K562 (cell line): ENCODE data around the gene B3GALT4. TPM values are rescaled to one million over a fixed set of nuclear protein-coding genes. Genes with fewer than 3 reads are reported as not detected.

Experiments used
- ADNP ChIP-seq: fragments of 200-800 bp; sonication (Bioruptor generic); IDR thresholded peaks from 2 replicates; pipeline ENCODE4 v1.6.1; 2016; ENCODE audit warnings: missing genetic modification characterization, missing compliant biosample characterization
- ATF7 ChIP-seq: fragments of 450-650 bp; IDR thresholded peaks from 2 replicates; pipeline ENCODE4 v1.7.1; 2014; ENCODE audit warnings: mild to moderate bottlenecking, moderate library complexity
- ERF ChIP-seq: fragments of 450-650 bp; formaldehyde crosslinking; IDR thresholded peaks from 2 replicates; pipeline ENCODE4 v1.4.0; 2020; ENCODE audit warnings: mild to moderate bottlenecking, mixed read lengths
- FOXP4 ChIP-seq: sonication (generic); formaldehyde crosslinking; IDR thresholded peaks from 2 replicates; pipeline ENCODE4 v1.8.0; 2022; ENCODE audit warnings: mild to moderate bottlenecking, missing genetic modification reagents, borderline replicate concordance
- HDAC6 ChIP-seq: IDR thresholded peaks from 2 replicates; pipeline ENCODE4 v1.6.1; 2012; ENCODE audit warnings: low read depth, mild to moderate bottlenecking, control low read depth, inconsistent platforms, low read length, moderate library complexity
- MED1 ChIP-seq: sonication (generic); formaldehyde crosslinking; IDR thresholded peaks from 2 replicates; pipeline ENCODE4 v1.8.1; 2023; ENCODE audit warnings: missing genetic modification reagents, borderline replicate concordance
- NCOA2 ChIP-seq, 2 experiments: fragments of 450-650 bp; IDR thresholded peaks; 2 replicates each; pipeline ENCODE4 v1.6.1; 2018; ENCODE audit warnings: mild to moderate bottlenecking in 2 of 2, moderate library complexity in 1 of 2; ENCODE audit not compliant: partially characterized antibody in 2 of 2
- NCOR1 ChIP-seq: fragments of 450-650 bp; IDR thresholded peaks from 2 replicates; pipeline ENCODE4 v1.6.1; 2016; ENCODE audit warnings: mild to moderate bottlenecking, moderate library complexity
- NFYB ChIP-seq: IDR thresholded peaks from 2 replicates; pipeline ENCODE4 v1.6.1; 2011; ENCODE audit warnings: mild to moderate bottlenecking, moderate library complexity; ENCODE audit not compliant: insufficient read length; ENCODE audit errors: extremely low read depth
- PHF20 ChIP-seq: fragments of 450-650 bp; IDR thresholded peaks from 2 replicates; pipeline ENCODE4 v1.6.1; 2018; ENCODE audit not compliant: partially characterized antibody
- PHF21A ChIP-seq: fragments of 450-650 bp; IDR thresholded peaks from 2 replicates; pipeline ENCODE4 v1.6.1; 2017; ENCODE audit warnings: low read depth, borderline replicate concordance
- RERE ChIP-seq: sonication (generic); formaldehyde crosslinking; IDR thresholded peaks from 2 replicates; pipeline ENCODE4 v1.8.0; 2023; ENCODE audit warnings: missing genetic modification reagents, mild to moderate bottlenecking, borderline replicate concordance
- RHOXF2B ChIP-seq: fragments of 250-450 bp; sonication (Bioruptor Pico); conservative IDR thresholded peaks from 2 replicates; pipeline ENCODE4 v1.5.1; 2021
- SPI1 ChIP-seq: IDR thresholded peaks from 2 replicates; pipeline ENCODE4 v1.6.1; 2011; ENCODE audit warnings: low read depth, low read length, control low read depth, borderline replicate concordance
- SRSF7 ChIP-seq: fragments of 200-400 bp; formaldehyde crosslinking; optimal IDR thresholded peaks from 2 replicates; pipeline ENCODE3; 2017; ENCODE audit warnings: mild to moderate bottlenecking, low read depth, low read length
- TCF7 ChIP-seq: sonication (generic); IDR thresholded peaks from 2 replicates; pipeline ENCODE4 v1.6.1; 2016; ENCODE audit warnings: antibody characterized with exemption, borderline replicate concordance
- ZNF133 ChIP-seq: fragments of 250-450 bp; sonication (Bioruptor Pico); IDR thresholded peaks from 2 replicates; pipeline ENCODE4 v1.4.0; 2020; ENCODE audit warnings: mild to moderate bottlenecking
- ZNF282 ChIP-seq: sonication (generic); formaldehyde crosslinking; IDR thresholded peaks from 2 replicates; pipeline ENCODE4 v1.8.1; 2023; ENCODE audit warnings: missing genetic modification reagents
- polyA plus RNA-seq, 8 experiments: library from polyadenylated mRNA; depleted of rRNA in 4 of 8; stranded (reverse) in 5 of 8; unstranded in 3 of 8; fragments of >200 nt; fragmentation: Nextera tagmentation in 2 of 8; fragmentation: Illumina TruSeq in 1 of 8; extraction: Ambion mirVana in 2 of 8; extraction: Trizol in 1 of 8; gene quantifications; 2 replicates each; pipeline versions ENCODE4 v1.2.1 to v1.2.3, GENCODE V29; 2011 to 2014; ENCODE audit warnings: inconsistent platforms in 1 of 8, missing spikeins in 1 of 8
- total RNA-seq, 7 experiments: library from RNA; depleted of rRNA in 6 of 7; stranded (reverse); fragments of >200 nt in 6 of 7; fragmentation: Illumina TruSeq in 2 of 7; extraction: Trizol in 2 of 7; gene quantifications; 2 replicates each; pipeline versions ENCODE4 v1.2.1 to v1.2.3, GENCODE V29; 2011 to 2021; ENCODE audit warnings: low replicate concordance in 1 of 7
- TF ChIP-seq, protein P1 (sequence below): fragments of 250-450 bp; sonication (Bioruptor Pico); IDR thresholded peaks from 2 replicates; pipeline ENCODE4 v1.4.0; 2020; ENCODE audit warnings: mild to moderate bottlenecking

B3GALT4 gene
- total and polyA plus RNA-seq, 9 of the 15 experiments (the other 6 are each of a cell fraction or from before 2014, with no cell fraction given) = 0.11 to 1.3 (median 0.53) TPM; not detected in 1

DNA sequence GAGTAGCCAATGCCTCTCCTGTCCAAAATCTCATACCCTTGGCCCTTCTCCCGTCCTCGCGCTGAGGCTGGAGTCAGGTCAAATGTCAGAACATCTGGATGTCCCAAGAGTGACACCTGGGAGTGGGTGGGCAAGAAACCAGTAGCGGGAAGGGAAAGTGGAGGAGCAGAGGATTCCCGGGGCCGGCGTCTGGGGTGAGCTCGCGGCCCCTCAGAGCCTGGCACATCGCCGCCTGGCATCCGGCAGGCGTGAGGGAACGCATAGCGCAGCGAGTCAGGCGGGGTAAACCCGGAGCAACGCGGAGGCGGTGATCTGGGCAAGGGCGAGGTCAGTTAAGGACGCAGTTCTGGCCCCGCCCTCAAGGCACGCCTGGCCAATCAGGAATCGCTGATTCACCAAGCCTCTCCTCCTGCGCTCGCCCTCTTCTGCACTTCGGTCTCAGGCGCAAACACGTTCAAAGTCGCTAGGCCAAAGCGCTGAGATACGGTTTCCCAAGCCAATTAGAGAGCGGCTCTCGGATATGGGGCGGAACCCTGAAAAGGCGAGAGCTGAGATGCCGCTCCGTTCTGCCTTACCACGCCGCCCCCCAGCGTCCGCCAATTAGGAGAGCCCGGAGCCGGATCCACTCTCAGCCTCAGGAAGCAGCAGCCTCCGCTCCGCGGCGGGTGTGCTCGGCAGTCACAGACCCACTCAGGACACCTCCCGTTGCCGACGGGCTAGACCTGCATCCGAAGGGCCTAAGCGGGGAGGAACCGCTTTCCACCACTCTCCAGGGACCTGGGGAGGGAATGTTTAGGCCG lies 27.8 kb upstream of the B3GALT4 start (continued):
- TF ChIP-seq RERE (CRISPR knock-in tag) = no peak
- TF ChIP-seq NCOA2 (IDR thresholded peaks at IDR 0.05; ENCODE audit: partially characterized antibody in 2 of 2) = no peak
- TF ChIP-seq, protein P1, sequence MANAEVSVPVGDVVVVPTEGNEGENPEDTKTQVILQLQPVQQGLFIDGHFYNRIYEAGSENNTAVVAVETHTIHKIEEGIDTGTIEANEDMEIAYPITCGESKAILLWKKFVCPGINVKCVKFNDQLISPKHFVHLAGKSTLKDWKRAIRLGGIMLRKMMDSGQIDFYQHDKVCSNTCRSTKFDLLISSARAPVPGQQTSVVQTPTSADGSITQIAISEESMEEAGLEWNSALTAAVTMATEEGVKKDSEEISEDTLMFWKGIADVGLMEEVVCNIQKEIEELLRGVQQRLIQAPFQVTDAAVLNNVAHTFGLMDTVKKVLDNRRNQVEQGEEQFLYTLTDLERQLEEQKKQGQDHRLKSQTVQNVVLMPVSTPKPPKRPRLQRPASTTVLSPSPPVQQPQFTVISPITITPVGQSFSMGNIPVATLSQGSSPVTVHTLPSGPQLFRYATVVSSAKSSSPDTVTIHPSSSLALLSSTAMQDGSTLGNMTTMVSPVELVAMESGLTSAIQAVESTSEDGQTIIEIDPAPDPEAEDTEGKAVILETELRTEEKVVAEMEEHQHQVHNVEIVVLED = peak; percentile 13; the same call in 1 of the 2 replicates
- TF ChIP-seq NCOR1 = peak; percentile 53
- peak; percentile 88 for TF ChIP-seq ATF7
- no peak for TF ChIP-seq ZNF282 (CRISPR knock-in tag)
- no peak for TF ChIP-seq ERF (CRISPR knock-in tag)
- TF ChIP-seq SRSF7 = no peak
- peak; percentile 85 for TF ChIP-seq NFYB
- no peak for TF ChIP-seq ADNP
- TF ChIP-seq MED1 = no peak
- TF ChIP-seq SPI1 = peak; percentile 51; the same call in 1 of the 2 replicates
- no peak for TF ChIP-seq FOXP4 (CRISPR knock-in tag)
- no peak for TF ChIP-seq PHF21A
- no peak for TF ChIP-seq HDAC6
- no peak for TF ChIP-seq RHOXF2B
- TF ChIP-seq ZNF133 (CRISPR knock-in tag) = no peak
- 0 out of 2 replicates have a peak, but pooled peaks have one; percentile 13 for TF ChIP-seq TCF7
- TF ChIP-seq PHF20 = peak; percentile 77
